H1 (cell line): ENCODE data around the gene OSBP2.

Source experiments
- BCL11A ChIP-seq, 2 experiments: IDR thresholded peaks; one replicate each; pipeline ENCODE4 v1.6.1; 2011; ENCODE audit warnings: low read depth in 2 of 2, low read length in 2 of 2, mild to moderate bottlenecking in 2 of 2
- POLR2A ChIP-seq, 2 experiments: IDR thresholded peaks; 1 replicate in 1 of 2; 2 replicates in 1 of 2; pipeline ENCODE4 v1.6.1; 2011; ENCODE audit warnings: low read depth in 2 of 2, low read length in 2 of 2, mild to moderate bottlenecking in 2 of 2; ENCODE audit errors: control extremely low read depth in 1 of 2
- RXRA ChIP-seq: IDR thresholded peaks from 2 replicates; pipeline ENCODE4 v1.6.1; 2011; ENCODE audit warnings: low read depth, mild to moderate bottlenecking, low read length, moderate library complexity; ENCODE audit not compliant: insufficient read depth
- TEAD4 ChIP-seq: IDR thresholded peaks from 2 replicates; pipeline ENCODE4 v1.6.1; 2012; ENCODE audit warnings: low read depth, low read length, inconsistent platforms, mixed read lengths
- TF ChIP-seq, protein P1 (sequence below), 3 experiments: IDR thresholded peaks; 1 replicate in 2 of 3; 2 replicates in 1 of 3; pipeline versions ENCODE4 v1.5.1 to v1.6.1; 2011; ENCODE audit warnings: low read length in 3 of 3, mild to moderate bottlenecking in 3 of 3, inconsistent platforms in 2 of 3, low read depth in 1 of 3, moderate library complexity in 1 of 3; ENCODE audit not compliant: insufficient read depth in 1 of 3; ENCODE audit errors: control extremely low read depth in 1 of 3

DNA sequence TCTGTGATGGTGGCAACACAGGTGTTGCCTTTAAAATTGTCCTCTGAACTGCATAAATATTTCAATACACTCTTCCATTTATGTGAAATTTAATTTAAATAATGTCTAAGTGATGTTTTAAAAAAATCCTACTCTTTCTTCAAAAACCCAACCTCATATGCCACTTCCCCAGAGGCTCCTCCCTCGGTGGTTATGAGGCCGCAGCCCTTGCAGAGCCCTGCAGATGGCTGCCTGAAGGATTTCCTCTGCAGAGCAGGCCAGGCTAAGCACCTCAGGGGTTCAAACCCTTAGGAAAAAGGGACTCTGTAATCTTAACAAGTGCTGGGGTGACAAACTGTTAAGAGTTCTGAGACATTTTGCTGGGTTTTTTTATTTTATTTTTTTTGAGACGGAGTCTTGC, 248.7 kb downstream of the OSBP2 start:
- no peak for TF ChIP-seq POLR2A (IDR thresholded peaks at IDR 0.05; ENCODE audit: control extremely low read depth in 1 of 2, low read depth in 2 of 2, low read length in 2 of 2)
- no peak for TF ChIP-seq TEAD4
- TF ChIP-seq, protein P1, sequence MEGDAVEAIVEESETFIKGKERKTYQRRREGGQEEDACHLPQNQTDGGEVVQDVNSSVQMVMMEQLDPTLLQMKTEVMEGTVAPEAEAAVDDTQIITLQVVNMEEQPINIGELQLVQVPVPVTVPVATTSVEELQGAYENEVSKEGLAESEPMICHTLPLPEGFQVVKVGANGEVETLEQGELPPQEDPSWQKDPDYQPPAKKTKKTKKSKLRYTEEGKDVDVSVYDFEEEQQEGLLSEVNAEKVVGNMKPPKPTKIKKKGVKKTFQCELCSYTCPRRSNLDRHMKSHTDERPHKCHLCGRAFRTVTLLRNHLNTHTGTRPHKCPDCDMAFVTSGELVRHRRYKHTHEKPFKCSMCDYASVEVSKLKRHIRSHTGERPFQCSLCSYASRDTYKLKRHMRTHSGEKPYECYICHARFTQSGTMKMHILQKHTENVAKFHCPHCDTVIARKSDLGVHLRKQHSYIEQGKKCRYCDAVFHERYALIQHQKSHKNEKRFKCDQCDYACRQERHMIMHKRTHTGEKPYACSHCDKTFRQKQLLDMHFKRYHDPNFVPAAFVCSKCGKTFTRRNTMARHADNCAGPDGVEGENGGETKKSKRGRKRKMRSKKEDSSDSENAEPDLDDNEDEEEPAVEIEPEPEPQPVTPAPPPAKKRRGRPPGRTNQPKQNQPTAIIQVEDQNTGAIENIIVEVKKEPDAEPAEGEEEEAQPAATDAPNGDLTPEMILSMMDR (IDR thresholded peaks at IDR 0.05; ENCODE audit: control extremely low read depth in 1 of 3, insufficient read depth in 1 of 3, low read depth in 1 of 3, low read length in 3 of 3), result no peak
- TF ChIP-seq RXRA, result no peak
- TF ChIP-seq BCL11A (IDR thresholded peaks at IDR 0.05; ENCODE audit: low read depth in 2 of 2, low read length in 2 of 2), result no peak
